Fibroblast of lung (primary cell): Measurements from ENCODE around the gene AMPD3. TPM values are rescaled to one million over a fixed set of nuclear protein-coding genes. Genes with fewer than 3 reads are reported as not detected.
A peak's percentile ranks its signal among the peaks of the same experiment; 100 is the strongest.

ENCODE experiments used
- DNase-seq, 2 donors: peaks; one replicate each; pipeline versions ENCODE4 v3.0.0 to v3.0.0-alpha.2; 2010; ENCODE audit warnings: low read depth in 2 of 2
- H2AFZ ChIP-seq: 2 replicates; pipeline ENCODE4 v1.5.1; 2012; ENCODE audit warnings: low read length, control low read depth, inconsistent platforms
- H3K27ac ChIP-seq: 2 replicates; pipeline ENCODE4 v1.5.1; 2011; ENCODE audit warnings: low read length, control low read depth; ENCODE audit not compliant: insufficient read depth
- H3K27me3 ChIP-seq: 2 replicates; pipeline ENCODE4 v1.5.1; 2011; ENCODE audit warnings: mild to moderate bottlenecking, low read length; ENCODE audit not compliant: control insufficient read depth, insufficient read depth
- H3K36me3 ChIP-seq: 2 replicates; pipeline ENCODE4 v1.5.1; 2011; ENCODE audit warnings: low read length; ENCODE audit not compliant: control insufficient read depth, insufficient read depth
- H3K4me1 ChIP-seq: 2 replicates; pipeline ENCODE4 v1.5.1; 2011; ENCODE audit warnings: low read length; ENCODE audit not compliant: control insufficient read depth, insufficient read depth; ENCODE audit errors: extremely low read depth
- H3K4me2 ChIP-seq: 2 replicates; pipeline ENCODE4 v1.5.1; 2011; ENCODE audit warnings: low read length, control low read depth; ENCODE audit not compliant: insufficient read depth; ENCODE audit errors: extremely low read depth
- H3K4me3 ChIP-seq, 4 experiments: fragments of 200-600 bp in 1 of 4; sonication (generic) in 1 of 4; replicated peaks in 1 of 4; 2 replicates each; pipeline ENCODE4 v1.5.1; 2011 to 2016; ENCODE audit warnings: low read length in 4 of 4, low read depth in 3 of 4, mild to moderate bottlenecking in 3 of 4, control low read depth in 2 of 4, inconsistent platforms in 1 of 4, mixed read lengths in 1 of 4; ENCODE audit not compliant: insufficient read depth in 1 of 4; ENCODE audit errors: control extremely low read depth in 1 of 4
- H3K79me2 ChIP-seq: 2 replicates; pipeline ENCODE4 v1.5.1; 2012; ENCODE audit warnings: mild to moderate bottlenecking, low read length, inconsistent platforms; ENCODE audit not compliant: control insufficient read depth, insufficient read depth
- H3K9ac ChIP-seq: 2 replicates; pipeline ENCODE4 v1.5.1; 2011; ENCODE audit warnings: mild to moderate bottlenecking, low read length, control low read depth; ENCODE audit not compliant: insufficient read depth
- H3K9me3 ChIP-seq: 2 replicates; pipeline ENCODE4 v1.5.1; 2012; ENCODE audit warnings: low read depth, low read length; ENCODE audit not compliant: control insufficient read depth, insufficient read depth
- H4K20me1 ChIP-seq: 2 replicates; pipeline ENCODE4 v1.5.1; 2011; ENCODE audit warnings: low read length; ENCODE audit not compliant: control insufficient read depth, insufficient read depth; ENCODE audit errors: extremely low read depth
- CTCF ChIP-seq, 2 donors: IDR thresholded peaks in 1 of 2; conservative IDR thresholded peaks in 1 of 2; 1 replicate in 1 of 2; 2 replicates in 1 of 2; pipeline ENCODE4 v1.5.1; 2011 to 2012; ENCODE audit warnings: low read length in 2 of 2, control low read depth in 1 of 2, inconsistent platforms in 1 of 2, low read depth in 1 of 2, mild to moderate bottlenecking in 1 of 2
- EZH2 ChIP-seq: IDR thresholded peaks from 2 replicates; pipeline ENCODE4 v1.5.1; 2012; ENCODE audit warnings: low read length, control low read depth, mild to moderate bottlenecking; ENCODE audit errors: missing control alignments
- polyA plus RNA-seq, 2 donors: library from polyadenylated mRNA; depleted of rRNA in 1 of 2; stranded (reverse) in 1 of 2; unstranded in 1 of 2; fragments of >200 nt; gene quantifications; 2 replicates each; pipeline ENCODE4 v1.2.1, GENCODE V29; 2011 to 2012; ENCODE audit warnings: missing spikeins in 1 of 2
- total RNA-seq: library from RNA; depleted of rRNA; stranded (reverse); fragments of >200 nt; gene quantifications from 2 replicates; pipeline ENCODE4 v1.2.1, GENCODE V29; 2014

AMPD3 gene
- total and polyA plus RNA-seq, 2 donors (not counting 1 experiment from before 2014, with no cell fraction given) = 18.1 to 24.9 TPM

GRCh38 chr11:10544491-10545465, 89.7 kb downstream of the AMPD3 start:
- DNase-seq = no peak
- Histone ChIP-seq H3K79me2 (peaks cover 6% of the 10 kb centered on the region), H3K4me3 (no peak overlapping the region), H3K4me2 (no peak overlapping the region), H3K27ac (no peak overlapping the region), H4K20me1 (no peaks in the 10 kb centered on the region), H3K9me3 (no peaks in the 10 kb centered on the region), H2AFZ (no peak overlapping the region), H3K4me1 (no peaks in the 10 kb centered on the region), H3K36me3 (no peaks in the 10 kb centered on the region), H3K9ac (no peak overlapping the region), H3K27me3 (no peaks in the 10 kb centered on the region)
- no peak for TF ChIP-seq CTCF (conservative IDR thresholded peaks at IDR 0.05 in 1 of 2, IDR thresholded peaks at IDR 0.05 in 1 of 2; ENCODE audit: low read depth in 1 of 2, low read length in 2 of 2)
- no peak for TF ChIP-seq EZH2

- Histone ChIP-seq H3K79me2 (no peaks in the 10 kb centered on the region), H3K36me3 (no peaks in the 10 kb centered on the region), H4K20me1 (no peaks in the 10 kb centered on the region), H3K27ac (peak overlapping the region; percentile 5), H3K27me3 (no peaks in the 10 kb centered on the region), H3K9ac (no peak overlapping the region), H2AFZ (no peak overlapping the region), H3K9me3 (no peaks in the 10 kb centered on the region), H3K4me1 (peaks cover 3% of the 10 kb centered on the region), H3K4me2 (peak overlapping the region; percentile 47), H3K4me3 (no peak overlapping the region)
- DNase-seq = peak; percentile 65 to 73
- TF ChIP-seq EZH2 = no peak
Observed at GRCh38 chr11:10550503-10551289, 95.6 kb downstream of the AMPD3 start.

- H3K9me3 ChIP-seq = no peaks in the 10 kb centered on the region
- H3K36me3 ChIP-seq = no peaks in the 10 kb centered on the region
- H2AFZ ChIP-seq = no peak overlapping the region
- peak overlapping the region; percentile 1 for H3K27ac ChIP-seq
- H3K27me3 ChIP-seq = no peaks in the 10 kb centered on the region
- no peak for DNase-seq
- H4K20me1 ChIP-seq = no peaks in the 10 kb centered on the region
- no peak for TF ChIP-seq EZH2
- TF ChIP-seq CTCF (conservative IDR thresholded peaks at IDR 0.05 in 1 of 2, IDR thresholded peaks at IDR 0.05 in 1 of 2; ENCODE audit: low read depth in 1 of 2, low read length in 2 of 2) = no peak
- H3K79me2 ChIP-seq = no peaks in the 10 kb centered on the region
- no peak overlapping the region for H3K9ac ChIP-seq
- no peak overlapping the region for H3K4me2 ChIP-seq
- peaks cover 3% of the 10 kb centered on the region for H3K4me1 ChIP-seq
- H3K4me3 ChIP-seq = no peak overlapping the region
Observed at GRCh38 chr11:10551290-10551592, 96.2 kb downstream of the AMPD3 start.
